Karpas-422 (cell line): ENCODE results near the gene RIOK3. TPM values are rescaled to one million over a fixed set of nuclear protein-coding genes. Genes with fewer than 3 reads are reported as not detected.
"Not testable (repeated sequence)": the region's sequence is repeated elsewhere in the genome, so short reads cannot be mapped to it uniquely, and the experiment has no call there.

Experiments used
- DNase-seq: peaks from one replicate; pipeline ENCODE4 v3.0.0-alpha.2; 2015
- H2AFZ ChIP-seq: fragments of 200-600 bp; sonication (generic); 2 replicates; pipeline ENCODE4 v1.6.1; 2014; ENCODE audit warnings: antibody characterized with exemption, low read length, mixed read lengths
- H3K27ac ChIP-seq: fragments of 200-600 bp; sonication (generic); 2 replicates; pipeline ENCODE4 v1.5.1; 2014; ENCODE audit warnings: mild to moderate bottlenecking, low read length, moderate library complexity
- H3K27me3 ChIP-seq: fragments of 200-600 bp; sonication (generic); 2 replicates; pipeline ENCODE4 v1.6.1; 2014; ENCODE audit warnings: low read length, mixed read lengths
- H3K36me3 ChIP-seq: fragments of 200-600 bp; sonication (generic); 2 replicates; pipeline ENCODE4 v1.6.1; 2014; ENCODE audit warnings: low read length, mixed read lengths; ENCODE audit not compliant: insufficient read depth
- H3K4me1 ChIP-seq: fragments of 200-600 bp; sonication (generic); 2 replicates; pipeline ENCODE4 v1.6.1; 2014; ENCODE audit warnings: mild to moderate bottlenecking, low read length, mixed read lengths
- H3K4me2 ChIP-seq: fragments of 200-600 bp; sonication (generic); 2 replicates; pipeline ENCODE4 v1.6.1; 2014; ENCODE audit warnings: low read length, low read depth, mild to moderate bottlenecking; ENCODE audit not compliant: poor library complexity, severe bottlenecking
- H3K4me3 ChIP-seq: fragments of 200-600 bp; sonication (generic); 2 replicates; pipeline ENCODE4 v1.5.1; 2014; ENCODE audit warnings: mild to moderate bottlenecking, antibody characterized with exemption, low read length, mixed read lengths
- H3K79me2 ChIP-seq: fragments of 200-600 bp; sonication (generic); 2 replicates; pipeline ENCODE4 v1.6.1; 2014; ENCODE audit warnings: mild to moderate bottlenecking, low read length, mixed read lengths
- H3K9ac ChIP-seq: fragments of 200-600 bp; sonication (generic); 2 replicates; pipeline ENCODE4 v1.6.0; 2014; ENCODE audit warnings: low read length
- H3K9me2 ChIP-seq: fragments of 200-600 bp; sonication (generic), shearing (Covaris generic); replicated peaks from 2 replicates; pipeline ENCODE4 v1.6.0; 2014; ENCODE audit warnings: mild to moderate bottlenecking, low read length, moderate library complexity; ENCODE audit not compliant: insufficient read depth
- H3K9me3 ChIP-seq: fragments of 300-700, 200-600 bp; sonication (generic); 2 replicates; pipeline ENCODE4 v1.6.1; 2014; ENCODE audit warnings: low read length, mixed read lengths
- H4K20me1 ChIP-seq: fragments of 200-600 bp; sonication (generic); 2 replicates; pipeline ENCODE4 v1.6.1; 2014; ENCODE audit warnings: mild to moderate bottlenecking, antibody characterized with exemption, low read length, low read depth; ENCODE audit not compliant: insufficient read depth
- total RNA-seq: library from RNA; depleted of rRNA; stranded (reverse); fragments of >200 nt; shearing (Covaris generic); gene quantifications from 2 replicates; pipeline ENCODE4 v1.2.3, GENCODE V29; 2014; ENCODE audit warnings: low replicate concordance

The RIOK3 gene
- total RNA-seq, 1 experiment from 2014 or later, result 31.1 TPM

GRCh38 chr18:23503963-23504344 is 50.9 kb downstream of the RIOK3 start:
- peak; percentile 57 for DNase-seq
- peak overlapping the region; percentile 84 for H3K9ac ChIP-seq
- H3K27me3 ChIP-seq, result no peaks in the 10 kb centered on the region
- peaks cover 53% of the 10 kb centered on the region for H3K79me2 ChIP-seq
- H3K4me2 ChIP-seq, result peak overlapping the region; percentile 90
- peak overlapping the region; percentile 70; the same call in 1 of the 2 replicates for H2AFZ ChIP-seq
- peaks cover 24% of the 10 kb centered on the region for H3K4me1 ChIP-seq
- peaks cover 17% of the 10 kb centered on the region for H3K36me3 ChIP-seq
- H4K20me1 ChIP-seq, result no peaks in the 10 kb centered on the region
- H3K4me3 ChIP-seq, result peak overlapping the region; percentile 93
- H3K9me3 ChIP-seq, result no peaks in the 10 kb centered on the region
- no peaks in the 10 kb centered on the region for H3K9me2 ChIP-seq
- no peak overlapping the region for H3K27ac ChIP-seq

DNA sequence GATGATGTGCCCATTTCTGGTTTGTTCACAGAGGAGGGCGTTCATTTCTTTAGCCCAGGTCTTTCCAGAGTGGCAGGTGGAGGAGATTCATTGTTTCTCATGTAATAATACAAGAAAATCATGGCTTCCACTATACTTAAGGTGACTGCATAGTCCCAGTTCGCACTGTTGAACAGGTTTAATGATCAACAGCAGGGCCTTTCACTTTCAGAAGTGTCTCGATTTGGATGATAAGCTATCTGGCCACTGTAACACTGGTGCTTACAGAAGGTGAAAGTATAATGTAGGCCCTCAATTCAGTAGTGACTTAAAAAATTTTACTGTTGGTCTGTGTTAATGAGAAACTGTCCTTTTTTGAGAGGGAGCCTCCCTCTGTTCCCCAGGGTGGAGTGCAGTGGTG is 51.6 kb downstream of the RIOK3 start:
- Histone ChIP-seq H3K36me3 (peaks cover 17% of the 10 kb centered on the region), H3K4me3 (peak overlapping the region; percentile 93), H2AFZ (no peak overlapping the region), H4K20me1 (no peaks in the 10 kb centered on the region), H3K27me3 (no peaks in the 10 kb centered on the region), H3K4me1 (peaks cover 24% of the 10 kb centered on the region), H3K4me2 (peak overlapping the region; percentile 90), H3K9ac (peak overlapping the region; percentile 84), H3K9me3 (no peaks in the 10 kb centered on the region), H3K9me2 (no peaks in the 10 kb centered on the region), H3K79me2 (peaks cover 53% of the 10 kb centered on the region), H3K27ac (no peak overlapping the region)
- DNase-seq, result no peak

GRCh38 chr18:23506393-23506792 is 53.3 kb downstream of the RIOK3 start:
- no peak for DNase-seq
- H4K20me1 ChIP-seq, result no peaks in the 10 kb centered on the region
- no peak overlapping the region for H3K4me2 ChIP-seq
- H3K36me3 ChIP-seq, result peaks cover 26% of the 10 kb centered on the region
- no peak overlapping the region for H2AFZ ChIP-seq
- no peak overlapping the region for H3K27ac ChIP-seq
- H3K9me3 ChIP-seq, result no peaks in the 10 kb centered on the region
- no peaks in the 10 kb centered on the region for H3K9me2 ChIP-seq
- no peak overlapping the region for H3K9ac ChIP-seq
- H3K4me3 ChIP-seq, result no peak overlapping the region
- peaks cover 53% of the 10 kb centered on the region for H3K79me2 ChIP-seq
- H3K27me3 ChIP-seq, result no peaks in the 10 kb centered on the region
- peaks cover 24% of the 10 kb centered on the region for H3K4me1 ChIP-seq

- H3K4me3 ChIP-seq, H3K9me2 ChIP-seq, H3K27me3 ChIP-seq, H4K20me1 ChIP-seq, H3K4me2 ChIP-seq, H2AFZ ChIP-seq, H3K27ac ChIP-seq, H3K9me3 ChIP-seq, DNase-seq, H3K9ac ChIP-seq: not testable (repeated sequence)
- peaks cover 26% of the 10 kb centered on the region for H3K36me3 ChIP-seq
- H3K79me2 ChIP-seq, result peaks cover 30% of the 10 kb centered on the region
- H3K4me1 ChIP-seq, result peaks cover 11% of the 10 kb centered on the region
Observed at GRCh38 chr18:23510923-23511322, 57.8 kb downstream of the RIOK3 start.

GRCh38 chr18:23512216-23512615 is 59.1 kb downstream of the RIOK3 start:
- H3K4me1 ChIP-seq, result peaks cover 11% of the 10 kb centered on the region
- H3K4me2 ChIP-seq, H3K27ac ChIP-seq, H3K9me2 ChIP-seq, H3K9me3 ChIP-seq, H3K27me3 ChIP-seq, H4K20me1 ChIP-seq, H3K9ac ChIP-seq, DNase-seq, H2AFZ ChIP-seq, H3K4me3 ChIP-seq: not testable (repeated sequence)
- peaks cover 23% of the 10 kb centered on the region for H3K79me2 ChIP-seq
- peaks cover 31% of the 10 kb centered on the region for H3K36me3 ChIP-seq

DNA sequence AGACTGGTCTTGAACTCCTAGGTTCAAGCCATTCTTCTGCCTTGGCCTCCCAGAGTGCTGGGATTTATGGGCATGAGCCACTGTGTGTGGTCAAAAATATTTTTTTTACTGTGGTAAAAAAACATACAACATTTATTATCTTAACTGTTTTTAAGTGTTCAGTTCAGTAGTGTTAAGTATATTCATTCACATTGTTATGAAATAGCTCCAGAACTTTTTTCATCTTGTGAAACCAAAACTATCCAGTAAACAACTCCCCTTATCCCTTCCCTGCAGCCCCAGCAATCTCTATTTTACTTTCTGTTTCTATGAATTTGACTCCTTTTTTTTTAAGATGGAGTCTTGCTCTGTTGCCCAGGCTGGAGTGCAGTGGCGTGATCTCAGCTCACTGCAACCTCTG is 59.6 kb downstream of the RIOK3 start:
- H3K4me2 ChIP-seq, result no peak overlapping the region
- no peaks in the 10 kb centered on the region for H3K27me3 ChIP-seq
- DNase-seq, result no peak
- H3K4me3 ChIP-seq, result no peak overlapping the region
- H3K9me3 ChIP-seq, result no peaks in the 10 kb centered on the region
- no peaks in the 10 kb centered on the region for H3K9me2 ChIP-seq
- H3K9ac ChIP-seq, result no peak overlapping the region
- H3K4me1 ChIP-seq, result peaks cover 11% of the 10 kb centered on the region
- H4K20me1 ChIP-seq, result no peaks in the 10 kb centered on the region
- H3K79me2 ChIP-seq, result peaks cover 18% of the 10 kb centered on the region
- H3K27ac ChIP-seq, result no peak overlapping the region
- H3K36me3 ChIP-seq, result peaks cover 27% of the 10 kb centered on the region
- no peak overlapping the region for H2AFZ ChIP-seq

DNA sequence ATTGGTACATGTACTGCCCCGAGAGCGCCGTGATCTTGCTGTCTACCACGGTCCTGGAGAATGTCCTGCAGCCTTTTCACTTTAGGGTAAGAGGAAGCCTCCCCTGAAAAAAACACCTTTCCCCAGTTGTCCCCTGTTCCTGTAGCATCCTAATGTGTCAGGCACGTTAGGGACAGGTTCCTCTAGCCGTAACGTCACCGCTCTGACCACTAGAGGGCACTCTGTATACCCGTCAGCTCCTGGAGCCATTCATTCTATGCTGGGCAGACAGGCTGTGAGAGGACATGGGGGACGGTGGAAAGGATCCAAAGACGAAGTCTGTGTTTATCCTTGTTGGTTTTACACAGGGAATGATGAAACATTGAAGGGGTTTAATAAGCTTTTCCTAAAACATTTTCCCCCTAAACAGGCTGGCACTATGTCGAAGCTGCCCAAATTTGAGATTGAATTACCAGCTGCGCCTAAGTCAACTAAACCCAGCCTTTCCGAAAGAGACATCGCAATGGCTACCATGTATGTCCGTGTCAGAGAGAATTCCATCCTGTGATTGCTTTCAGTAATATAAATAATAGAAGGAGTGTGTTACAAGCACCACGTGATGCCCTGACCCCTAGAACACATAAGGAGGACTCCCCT is 62.9 kb downstream of the RIOK3 start:
- Histone ChIP-seq H3K9me3 (no peaks in the 10 kb centered on the region), H2AFZ (no peak overlapping the region), H3K36me3 (peaks cover 31% of the 10 kb centered on the region; the same call in 1 of the 2 replicates), H3K79me2 (0 out of 2 replicates have a peak, but pooled peaks cover 6% of the 10 kb centered on the region), H3K27ac (no peak overlapping the region), H3K4me3 (no peak overlapping the region), H3K9me2 (no peaks in the 10 kb centered on the region), H3K9ac (no peak overlapping the region), H3K4me2 (no peak overlapping the region), H3K4me1 (peaks cover 11% of the 10 kb centered on the region), H4K20me1 (no peaks in the 10 kb centered on the region), H3K27me3 (no peaks in the 10 kb centered on the region)
- DNase-seq, result peak; percentile 92

GRCh38 chr18:23519734-23520133 is 66.6 kb downstream of the RIOK3 start:
- no peak overlapping the region for H3K27ac ChIP-seq
- peaks cover 12% of the 10 kb centered on the region for H3K4me1 ChIP-seq
- H3K4me3 ChIP-seq, result no peak overlapping the region
- H3K27me3 ChIP-seq, result no peaks in the 10 kb centered on the region
- peaks cover 49% of the 10 kb centered on the region; the same call in 1 of the 2 replicates for H3K36me3 ChIP-seq
- H3K9me2 ChIP-seq, result no peaks in the 10 kb centered on the region
- no peak for DNase-seq
- H3K79me2 ChIP-seq, result 0 out of 2 replicates have a peak, but pooled peaks cover 4% of the 10 kb centered on the region
- no peak overlapping the region for H3K9ac ChIP-seq
- H3K4me2 ChIP-seq, result no peak overlapping the region
- 0 out of 2 replicates have a peak, but pooled peaks cover 13% of the 10 kb centered on the region for H4K20me1 ChIP-seq
- no peaks in the 10 kb centered on the region for H3K9me3 ChIP-seq
- H2AFZ ChIP-seq, result no peak overlapping the region
